Left ventricle myocardium superior (tissue), 1 donor: ENCODE results near the gene JAKMIP2. TPM values are rescaled to one million over a fixed set of nuclear protein-coding genes. Genes with fewer than 3 reads are reported as not detected.
"Not testable (repeated sequence)": the region's sequence is repeated elsewhere in the genome, so short reads cannot be mapped to it uniquely, and the experiment has no call there.

ENCODE experiments used
- ATAC-seq: fragments of 200-7000 bp; cut with Tn5 transposase; one replicate; pipeline ENCODE4 v1.9.1; 2020; ENCODE audit warnings: mild to moderate bottlenecking, moderate library complexity
- DNase-seq: peaks from one replicate; pipeline ENCODE4 v3.0.0-alpha.2; 2020
- intact Hi-C: fragments of 100-400 bp; cut with micrococcal nuclease; formaldehyde crosslinking; loops from one replicate; pipeline ENCODE4 v1.11.0; 2022
- total RNA-seq: library from RNA; stranded (reverse); fragmentation: NEBNext Ultra II Directional; extraction: Animal tissue kit (Norgen Biotek cat#: 25700); gene quantifications from one replicate; pipeline ENCODE4 v1.2.1, GENCODE V29; 2021
- donor health status: DM: no; HTN: yes; CAD: no; lungs with severe emphysema.

JAKMIP2 gene
- total RNA-seq, 1 donor from 2014 or later = 0.50 TPM

- DNase-seq (no peak), ATAC-seq (no peak)
- intact Hi-C loops = no loop called here
These were observed 149.4 kb downstream of the JAKMIP2 start for GRCh38 chr5:147633173-147633572.

- no peak for DNase-seq
- ATAC-seq = no peak
- intact Hi-C loops = no loop called here
These were observed 151.0 kb downstream of the JAKMIP2 start for GRCh38 chr5:147631428-147632003.

- intact Hi-C loops = loop anchor here (2.0 kb wide), 1 partner anchor 194 kb away; no protein-coding TSS in a partner anchor
- DNase-seq = no peak
- ATAC-seq = no peak
These were observed 153.3 kb downstream of the JAKMIP2 start for GRCh38 chr5:147629196-147629595.

GRCh38 chr5:147628058-147628895 is 154.3 kb downstream of the JAKMIP2 start:
- peak; percentile 82 for ATAC-seq
- intact Hi-C loops = loop anchor here (2.0 kb wide), 1 partner anchor 195 kb away; no protein-coding TSS in a partner anchor
- no peak for DNase-seq

GRCh38 chr5:147626464-147626863 is 156.1 kb downstream of the JAKMIP2 start:
- intact Hi-C loops = no loop called here
- ATAC-seq = no peak
- no peak for DNase-seq

- ATAC-seq (no peak), DNase-seq (no peak)
- intact Hi-C loops = no loop called here
These were observed 161.5 kb downstream of the JAKMIP2 start for GRCh38 chr5:147621016-147621415.

- no peak for ATAC-seq
- no peak for DNase-seq
- intact Hi-C loops = no loop called here
These were observed 163.1 kb downstream of the JAKMIP2 start for GRCh38 chr5:147619281-147619878.

GRCh38 chr5:147617711-147618350 is 164.7 kb downstream of the JAKMIP2 start:
- ATAC-seq = no peak
- intact Hi-C loops = no loop called here
- DNase-seq = no peak

GRCh38 chr5:147617191-147617606 is 165.3 kb downstream of the JAKMIP2 start:
- intact Hi-C loops = no loop called here
- DNase-seq (no peak), ATAC-seq (no peak)

GRCh38 chr5:147616421-147616820 is 166.1 kb downstream of the JAKMIP2 start:
- no peak for ATAC-seq

GRCh38 chr5:147613359-147613758 is 169.2 kb downstream of the JAKMIP2 start:
- DNase-seq (no peak), ATAC-seq (no peak)
- intact Hi-C loops = no loop called here

More at GRCh38 chr5:147616421-147616820, 166.1 kb downstream of the JAKMIP2 start:
- intact Hi-C loops = no loop called here
- DNase-seq = no peak

GRCh38 chr5:147611483-147611882 is 171.0 kb downstream of the JAKMIP2 start:
- ATAC-seq (no peak), DNase-seq (no peak)
- intact Hi-C loops = no loop called here

GRCh38 chr5:147610798-147611197 is 171.7 kb downstream of the JAKMIP2 start:
- no peak for ATAC-seq

GRCh38 chr5:147601652-147602051 is 180.9 kb downstream of the JAKMIP2 start:
- intact Hi-C loops = no loop called here
- ATAC-seq = no peak

More at GRCh38 chr5:147610798-147611197, 171.7 kb downstream of the JAKMIP2 start:
- intact Hi-C loops = no loop called here
- DNase-seq = no peak

GRCh38 chr5:147591120-147591519 is 191.4 kb downstream of the JAKMIP2 start:
- no peak for DNase-seq
- intact Hi-C loops = no loop called here
- no peak for ATAC-seq

More at GRCh38 chr5:147601652-147602051, 180.9 kb downstream of the JAKMIP2 start:
- DNase-seq = no peak

GRCh38 chr5:147590096-147590495 is 192.4 kb downstream of the JAKMIP2 start:
- DNase-seq (no peak), ATAC-seq (no peak)
- intact Hi-C loops = no loop called here

GRCh38 chr5:147586832-147587231 is 195.7 kb downstream of the JAKMIP2 start:
- DNase-seq = no peak
- intact Hi-C loops = no loop called here

GRCh38 chr5:147586221-147586620 is 196.3 kb downstream of the JAKMIP2 start:
- no peak for DNase-seq
- no peak for ATAC-seq
- intact Hi-C loops = no loop called here

More at GRCh38 chr5:147586832-147587231, 195.7 kb downstream of the JAKMIP2 start:
- ATAC-seq = no peak

- DNase-seq, intact Hi-C loops, ATAC-seq: not testable (repeated sequence)
These were observed 200.3 kb downstream of the JAKMIP2 start for GRCh38 chr5:147582272-147582671.
